Tibial nerve (tissue), 4 donors: ENCODE data around the gene FPGS. TPM values are rescaled to one million over a fixed set of nuclear protein-coding genes. Genes with fewer than 3 reads are reported as not detected.
A peak's percentile ranks its signal among the peaks of the same experiment; 100 is the strongest.

Source experiments
- DNase-seq, 2 donors: peaks; one replicate each; pipeline ENCODE4 v3.0.0-alpha.2; 2019; ENCODE audit warnings: low spot score in 2 of 2
- H3K27ac ChIP-seq, 4 donors: fragments of 200-600 bp; sonication (generic) in 3 of 4; one replicate each; pipeline ENCODE4 v1.5.1; 2017 to 2019; ENCODE audit warnings: mild to moderate bottlenecking in 1 of 4
- H3K27me3 ChIP-seq, 2 donors: fragments of 200-600 bp; sonication (generic) in 1 of 2; one replicate each; pipeline versions ENCODE4 v1.5.1 to v1.6.0; 2017 to 2019
- H3K36me3 ChIP-seq, 3 donors: fragments of 200-600 bp; sonication (generic); one replicate each; pipeline ENCODE4 v1.5.1; 2018 to 2019
- H3K4me1 ChIP-seq, 4 donors: fragments of 200-600 bp; sonication (generic) in 3 of 4; one replicate each; pipeline ENCODE4 v1.5.1; 2017 to 2019
- H3K4me3 ChIP-seq, 4 donors: fragments of 200-600 bp; sonication (generic) in 3 of 4; one replicate each; pipeline ENCODE4 v1.5.1; 2017 to 2019; ENCODE audit warnings: mild to moderate bottlenecking in 1 of 4, moderate library complexity in 1 of 4
- H3K9me3 ChIP-seq, 4 donors: fragments of 200-600 bp; sonication (generic) in 3 of 4; one replicate each; pipeline ENCODE4 v1.5.1; 2017 to 2019
- EP300 ChIP-seq, 2 donors: sonication (generic); formaldehyde crosslinking; IDR thresholded peaks; one replicate each; pipeline ENCODE4 v1.6.1; 2017; ENCODE audit warnings: antibody characterized with exemption in 2 of 2, mild to moderate bottlenecking in 1 of 2
- POLR2A ChIP-seq, 2 donors: fragments of 450-650 bp; IDR thresholded peaks; one replicate each; pipeline ENCODE4 v1.6.1; 2017; ENCODE audit warnings: antibody characterized with exemption in 2 of 2, mild to moderate bottlenecking in 2 of 2, moderate library complexity in 2 of 2
- WGBS, 2 donors: methylation state at CpG; one replicate each; pipeline ENCODE4 v1.1.5; 2018; 5-methylcytosine and 5-hydroxymethylcytosine counted together
- total RNA-seq, 4 donors: library from RNA; depleted of rRNA; stranded (reverse); fragments of >200 nt; gene quantifications; one replicate each; pipeline ENCODE4 v1.1.0, GENCODE V29; 2016
- TF ChIP-seq, protein P1 (sequence below), 5 experiments: fragments of 200-600 bp in 3 of 5; fragments of 450-650 bp in 2 of 5; sonication (generic) in 3 of 5; IDR thresholded peaks; one replicate each; pipeline ENCODE4 v1.5.1; 2016 to 2019; ENCODE audit warnings: antibody characterized with exemption in 5 of 5, mild to moderate bottlenecking in 3 of 5, moderate library complexity in 2 of 5

The FPGS gene
- total RNA-seq, 4 donors from 2014 or later, result 136 to 309 (median 143) TPM

DNA sequence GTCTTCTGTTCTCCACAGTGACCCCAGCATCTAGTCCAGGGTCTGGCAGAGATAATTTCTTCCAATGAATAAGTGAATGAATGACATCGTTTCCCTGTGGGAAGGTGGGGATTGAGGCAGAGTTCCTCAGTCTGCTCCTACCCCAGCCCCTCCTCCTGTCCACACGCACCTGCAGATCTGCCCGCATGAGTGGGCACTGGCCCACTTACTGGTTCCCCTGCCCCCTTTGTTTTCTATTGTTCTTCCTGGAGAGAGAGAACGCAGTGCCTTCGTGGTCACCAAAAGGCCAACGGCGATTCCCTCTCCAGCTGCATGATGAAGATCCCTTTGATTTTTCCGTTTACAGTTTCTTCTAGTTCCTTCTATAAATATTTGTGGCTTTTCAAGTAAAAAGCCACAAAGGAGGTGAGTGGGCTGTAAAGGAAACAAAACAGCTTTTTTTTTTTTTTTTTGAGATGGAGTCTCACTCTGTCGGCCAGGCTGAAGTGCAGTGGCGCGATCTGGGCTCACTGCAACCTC is 5.8 kb upstream of the FPGS start:
- H3K36me3 ChIP-seq, result peaks cover 0 to 17% (median 0%) of the 10 kb centered on the region in 3 donors
- no peak overlapping the region for H3K4me3 ChIP-seq
- no peak for DNase-seq
- no peak for TF ChIP-seq POLR2A (IDR thresholded peaks at IDR 0.05)
- TF ChIP-seq, protein P1, sequence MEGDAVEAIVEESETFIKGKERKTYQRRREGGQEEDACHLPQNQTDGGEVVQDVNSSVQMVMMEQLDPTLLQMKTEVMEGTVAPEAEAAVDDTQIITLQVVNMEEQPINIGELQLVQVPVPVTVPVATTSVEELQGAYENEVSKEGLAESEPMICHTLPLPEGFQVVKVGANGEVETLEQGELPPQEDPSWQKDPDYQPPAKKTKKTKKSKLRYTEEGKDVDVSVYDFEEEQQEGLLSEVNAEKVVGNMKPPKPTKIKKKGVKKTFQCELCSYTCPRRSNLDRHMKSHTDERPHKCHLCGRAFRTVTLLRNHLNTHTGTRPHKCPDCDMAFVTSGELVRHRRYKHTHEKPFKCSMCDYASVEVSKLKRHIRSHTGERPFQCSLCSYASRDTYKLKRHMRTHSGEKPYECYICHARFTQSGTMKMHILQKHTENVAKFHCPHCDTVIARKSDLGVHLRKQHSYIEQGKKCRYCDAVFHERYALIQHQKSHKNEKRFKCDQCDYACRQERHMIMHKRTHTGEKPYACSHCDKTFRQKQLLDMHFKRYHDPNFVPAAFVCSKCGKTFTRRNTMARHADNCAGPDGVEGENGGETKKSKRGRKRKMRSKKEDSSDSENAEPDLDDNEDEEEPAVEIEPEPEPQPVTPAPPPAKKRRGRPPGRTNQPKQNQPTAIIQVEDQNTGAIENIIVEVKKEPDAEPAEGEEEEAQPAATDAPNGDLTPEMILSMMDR (IDR thresholded peaks at IDR 0.05), result no peak
- no peak for TF ChIP-seq EP300 (IDR thresholded peaks at IDR 0.05)
- 23 to 27% methylated on average over 11 of the region's 11 CpGs for WGBS, 2 donors
- peaks cover 0 to 29% (median 21%) of the 10 kb centered on the region in 4 donors for H3K4me1 ChIP-seq
- H3K27ac ChIP-seq, result peak overlapping the region in 1 of 4 donors; percentile 15
- H3K27me3 ChIP-seq, result no peaks in the 10 kb centered on the region
- H3K9me3 ChIP-seq, result no peaks in the 10 kb centered on the region

DNA sequence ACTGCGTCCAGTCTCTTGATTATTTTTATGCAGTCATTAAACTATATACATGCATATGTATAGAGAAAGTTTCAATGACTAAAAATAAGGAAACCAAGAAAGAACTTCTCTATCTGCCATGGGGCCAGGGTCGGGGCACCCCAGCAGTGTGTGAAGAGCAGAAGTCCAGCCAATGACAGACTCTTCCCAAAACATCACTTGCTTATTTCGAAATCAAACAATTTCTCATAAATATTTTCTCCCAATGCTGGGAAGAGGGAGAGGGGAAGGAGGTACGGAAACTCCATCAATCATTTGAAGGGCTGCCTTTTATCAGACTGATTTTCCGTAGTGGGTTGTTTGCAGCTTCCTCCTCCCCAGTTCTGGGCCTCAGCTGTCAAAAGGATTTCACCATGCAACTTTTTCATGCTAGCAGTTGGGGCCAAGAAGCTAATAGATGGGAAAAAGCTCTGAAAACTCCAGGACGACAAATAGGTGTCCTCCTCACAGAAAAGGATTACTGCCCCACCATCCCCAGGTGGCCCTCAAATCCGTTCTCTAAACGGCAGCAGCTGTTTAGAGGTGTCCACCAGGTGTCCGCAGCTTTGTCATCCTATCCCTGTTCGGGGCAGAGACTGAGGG is 617 bp upstream of the FPGS start:
- TF ChIP-seq POLR2A (IDR thresholded peaks at IDR 0.05) (no peak), EP300 (IDR thresholded peaks at IDR 0.05) (peak in 1 of 2 donors; percentile 33)
- TF ChIP-seq, protein P1 (IDR thresholded peaks at IDR 0.05), result peak in 1 of 5 experiments; percentile 13
- peaks cover 4 to 35% (median 26%) of the 10 kb centered on the region in 4 donors for H3K4me1 ChIP-seq
- H3K9me3 ChIP-seq, result no peaks in the 10 kb centered on the region
- H3K27me3 ChIP-seq, result no peaks in the 10 kb centered on the region
- H3K27ac ChIP-seq, result peak overlapping the region; percentile 90 to 96 (median 94)
- peaks cover 0 to 29% (median 3%) of the 10 kb centered on the region in 3 donors for H3K36me3 ChIP-seq
- peak overlapping the region; percentile 34 to 78 (median 75) for H3K4me3 ChIP-seq
- WGBS, 2 donors, result 28 to 30% methylated on average over 10 of the region's 10 CpGs
- DNase-seq, result no peak

DNA sequence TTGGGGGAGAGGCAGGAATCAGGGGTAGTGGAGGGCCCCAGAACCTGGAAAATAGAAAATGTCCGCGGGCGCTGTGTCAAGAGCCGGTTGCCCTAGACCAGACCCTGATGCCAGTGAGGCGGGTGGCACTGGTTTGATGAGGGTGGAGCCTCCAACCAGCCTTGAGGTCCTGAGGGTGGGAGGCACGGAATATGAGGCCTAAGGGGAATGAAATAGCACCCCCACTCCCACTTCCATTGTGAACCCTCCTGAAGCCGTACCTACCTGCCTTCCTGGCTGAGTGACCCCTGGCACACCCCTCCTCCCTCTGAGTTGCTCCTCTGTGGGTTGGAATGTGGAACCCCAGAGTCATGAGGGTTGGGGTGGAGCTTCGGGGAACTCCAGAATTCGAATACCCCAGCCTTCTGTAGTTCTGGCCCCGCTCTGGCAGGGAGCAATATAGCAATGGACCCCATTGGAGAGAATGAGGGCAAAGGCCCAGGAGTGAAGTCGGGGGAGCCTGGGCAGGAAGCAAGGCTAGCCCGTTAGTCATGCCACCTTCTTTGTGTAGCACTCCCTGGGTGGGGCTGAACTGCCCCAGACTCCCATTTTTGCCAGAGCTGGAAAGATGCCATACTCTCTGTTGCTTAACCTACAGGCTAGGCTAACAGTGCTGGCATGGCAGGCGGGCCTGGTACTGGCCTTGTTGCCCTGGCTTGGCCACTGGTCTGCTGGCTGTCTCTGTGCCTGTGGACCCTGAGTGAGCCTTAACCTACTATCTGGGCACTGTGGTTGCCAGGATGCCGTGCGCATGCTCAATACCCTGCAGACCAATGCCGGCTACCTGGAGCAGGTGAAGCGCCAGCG is 1.0 kb downstream of the FPGS start:
- Histone ChIP-seq H3K27me3 (no peaks in the 10 kb centered on the region), H3K36me3 (peaks cover 7 to 46% (median 11%) of the 10 kb centered on the region in 3 donors), H3K4me1 (peaks cover 4 to 33% (median 22%) of the 10 kb centered on the region in 4 donors), H3K4me3 (peak overlapping the region; percentile 34 to 78 (median 75)), H3K9me3 (no peaks in the 10 kb centered on the region), H3K27ac (peak overlapping the region; percentile 90 to 96 (median 94))
- no peak for TF ChIP-seq POLR2A (IDR thresholded peaks at IDR 0.05)
- TF ChIP-seq EP300 (IDR thresholded peaks at IDR 0.05), result no peak
- TF ChIP-seq, protein P1 (IDR thresholded peaks at IDR 0.05), result no peak
- WGBS, 2 donors, result 42 to 45% methylated on average over 17 to 18 of the region's 18 CpGs
- DNase-seq, result no peak

DNA sequence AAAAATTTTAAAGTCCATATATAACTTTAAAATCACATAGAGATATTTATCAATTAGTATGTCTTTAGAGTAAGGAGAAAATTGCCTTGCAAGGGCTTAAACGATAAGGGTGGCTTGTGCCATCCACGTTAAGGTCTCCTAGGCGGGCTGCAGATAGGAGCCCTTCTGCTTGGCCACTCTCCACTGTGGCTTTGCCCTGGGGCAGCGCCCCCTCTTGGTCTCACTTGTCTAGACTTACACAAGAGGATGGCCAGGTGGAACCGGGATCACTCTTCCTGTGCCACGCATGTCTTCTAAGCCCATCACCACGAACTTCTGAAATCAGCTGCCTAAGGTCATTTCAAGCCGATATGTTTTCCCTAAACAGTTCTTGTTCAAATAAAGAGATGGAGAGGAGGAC is 2.9 kb downstream of the FPGS start:
- TF ChIP-seq, protein P1 (IDR thresholded peaks at IDR 0.05), result no peak
- TF ChIP-seq POLR2A (IDR thresholded peaks at IDR 0.05), result no peak
- no peak for TF ChIP-seq EP300 (IDR thresholded peaks at IDR 0.05)
- DNase-seq, result no peak
- no peaks in the 10 kb centered on the region for H3K27me3 ChIP-seq
- no peaks in the 10 kb centered on the region for H3K9me3 ChIP-seq
- peaks cover 4 to 49% (median 28%) of the 10 kb centered on the region in 4 donors for H3K4me1 ChIP-seq
- no peak overlapping the region for H3K4me3 ChIP-seq
- 65 to 73% methylated on average over 8 of the region's 8 CpGs for WGBS, 2 donors
- peaks cover 9 to 65% (median 11%) of the 10 kb centered on the region in 3 donors for H3K36me3 ChIP-seq
- no peak overlapping the region for H3K27ac ChIP-seq
